Upper lobe of left lung (tissue), 4 donors: Measurements from ENCODE around the gene RUNX2.

Source experiments
- EP300 ChIP-seq, 4 donors: sonication (generic); formaldehyde crosslinking; IDR thresholded peaks; one replicate each; pipeline ENCODE4 v1.5.1; 2017; ENCODE audit warnings: antibody characterized with exemption in 4 of 4, control low read depth in 2 of 4
- POLR2A ChIP-seq, 4 donors: fragments of 450-650 bp; IDR thresholded peaks; one replicate each; pipeline ENCODE4 v1.5.1; 2016 to 2017; ENCODE audit warnings: antibody characterized with exemption in 4 of 4, mild to moderate bottlenecking in 2 of 4
- POLR2AphosphoS5 ChIP-seq, 2 donors: sonication (generic); formaldehyde crosslinking; IDR thresholded peaks; one replicate each; pipeline ENCODE4 v1.5.1; 2017; ENCODE audit warnings: antibody characterized with exemption in 2 of 2
- TF ChIP-seq, protein P1 (sequence below), 6 experiments: fragments of 450-650 bp in 4 of 6; fragments of 200-600 bp in 2 of 6; sonication (generic) in 2 of 6; IDR thresholded peaks; one replicate each; pipeline ENCODE4 v1.5.1; 2016 to 2019; ENCODE audit warnings: antibody characterized with exemption in 6 of 6

DNA sequence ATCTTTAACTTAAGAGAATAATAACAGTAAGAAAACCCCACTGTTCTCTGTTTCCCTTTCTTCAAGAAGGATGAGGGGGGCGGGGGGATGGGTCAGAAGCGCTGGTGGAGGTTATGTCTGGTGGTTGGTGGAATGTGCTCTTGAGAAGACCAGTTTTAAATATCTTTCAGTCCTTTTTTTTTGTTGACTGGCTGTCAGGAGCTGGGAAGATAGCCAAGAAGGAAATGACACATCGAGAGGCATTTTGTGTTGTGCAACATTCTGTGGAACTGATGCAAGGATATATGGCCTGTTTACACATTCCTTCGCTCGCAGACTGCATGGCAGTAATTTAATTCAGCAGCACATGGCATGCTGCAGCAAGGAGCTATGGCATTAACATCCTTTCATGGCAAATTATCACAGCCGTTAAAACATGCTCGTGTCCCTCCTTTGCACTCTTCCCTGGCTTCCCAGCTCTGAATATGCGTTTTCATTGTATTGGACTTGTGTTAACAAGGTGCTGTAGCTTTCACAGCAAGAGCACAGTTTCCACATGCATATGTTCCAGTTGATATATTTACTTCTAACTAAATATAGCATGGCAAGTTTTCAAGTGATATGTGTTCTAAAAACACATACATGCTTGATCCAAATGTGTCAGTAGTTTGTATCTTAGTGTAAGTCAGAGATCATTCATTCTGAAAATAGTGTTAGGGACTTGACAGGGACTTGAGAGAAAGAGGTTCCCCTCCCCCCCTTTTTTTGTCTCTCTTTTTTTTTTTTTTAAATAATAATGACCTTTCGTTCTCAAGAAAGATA, 117.8 kb downstream of the RUNX2 start:
- TF ChIP-seq, protein P1, sequence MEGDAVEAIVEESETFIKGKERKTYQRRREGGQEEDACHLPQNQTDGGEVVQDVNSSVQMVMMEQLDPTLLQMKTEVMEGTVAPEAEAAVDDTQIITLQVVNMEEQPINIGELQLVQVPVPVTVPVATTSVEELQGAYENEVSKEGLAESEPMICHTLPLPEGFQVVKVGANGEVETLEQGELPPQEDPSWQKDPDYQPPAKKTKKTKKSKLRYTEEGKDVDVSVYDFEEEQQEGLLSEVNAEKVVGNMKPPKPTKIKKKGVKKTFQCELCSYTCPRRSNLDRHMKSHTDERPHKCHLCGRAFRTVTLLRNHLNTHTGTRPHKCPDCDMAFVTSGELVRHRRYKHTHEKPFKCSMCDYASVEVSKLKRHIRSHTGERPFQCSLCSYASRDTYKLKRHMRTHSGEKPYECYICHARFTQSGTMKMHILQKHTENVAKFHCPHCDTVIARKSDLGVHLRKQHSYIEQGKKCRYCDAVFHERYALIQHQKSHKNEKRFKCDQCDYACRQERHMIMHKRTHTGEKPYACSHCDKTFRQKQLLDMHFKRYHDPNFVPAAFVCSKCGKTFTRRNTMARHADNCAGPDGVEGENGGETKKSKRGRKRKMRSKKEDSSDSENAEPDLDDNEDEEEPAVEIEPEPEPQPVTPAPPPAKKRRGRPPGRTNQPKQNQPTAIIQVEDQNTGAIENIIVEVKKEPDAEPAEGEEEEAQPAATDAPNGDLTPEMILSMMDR (IDR thresholded peaks at IDR 0.05): no peak
- TF ChIP-seq POLR2AphosphoS5 (IDR thresholded peaks at IDR 0.05) (peak; percentile 94 to 99), POLR2A (IDR thresholded peaks at IDR 0.05) (no peak), EP300 (IDR thresholded peaks at IDR 0.05) (peak in 2 of 4 donors; percentile 92 to 98)
